Measurements from ENCODE around the gene HAS3. TPM values are rescaled to one million over a fixed set of nuclear protein-coding genes. Genes with fewer than 3 reads are reported as not detected.

Gene HAS3
- total and polyA plus RNA-seq, 2 donors (not counting 3 experiments of a cell fraction or from before 2014, with no cell fraction given): 1.5 to 1.8 TPM

DNA sequence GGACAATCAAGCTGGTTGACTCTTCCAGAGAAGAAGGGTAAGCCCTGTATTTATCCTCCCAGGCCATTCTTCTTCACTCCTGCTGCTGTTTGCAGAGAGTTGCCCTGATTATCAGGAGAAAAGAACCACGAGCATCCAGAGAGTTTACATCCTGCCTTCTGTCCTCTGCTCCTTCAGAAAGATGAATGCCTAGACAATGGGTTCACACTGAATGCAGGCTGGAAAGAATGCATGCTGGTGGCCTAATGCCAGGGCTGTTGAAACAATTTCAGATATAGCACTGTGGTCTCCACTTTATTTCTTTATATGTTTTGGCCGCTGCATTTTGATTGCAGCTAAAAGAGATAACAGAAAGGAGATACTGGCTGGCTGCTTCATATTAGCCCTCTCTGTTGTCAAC is 21.2 kb upstream of the HAS3 start:
- Histone ChIP-seq H3K4me2 (ENCODE audit: insufficient read depth, low read length) (no peak overlapping the region), H3K9ac (replicated peaks; ENCODE audit: extremely low read depth, insufficient read depth, low read length) (no peak overlapping the region), H3K4me3 (replicated peaks in 1 of 3; ENCODE audit: insufficient read depth in 1 of 3, low read depth in 1 of 3, low read length in 3 of 3) (no peak overlapping the region), H4K20me1 (replicated peaks; ENCODE audit: control insufficient read depth, extremely low read depth, insufficient read depth, low read length) (no peaks in the 10 kb centered on the region), H3K27me3 (ENCODE audit: control insufficient read depth in 2 of 2, insufficient read depth in 2 of 2, low read length in 2 of 2) (no peaks in the 10 kb centered on the region), H2AFZ (ENCODE audit: low read depth, low read length) (no peak overlapping the region), H3K27ac (ENCODE audit: insufficient read depth, low read depth, low read length) (no peak overlapping the region), H3K4me1 (ENCODE audit: control insufficient read depth, extremely low read depth, insufficient read depth, low read length) (peaks cover 5% of the 10 kb centered on the region), H3K36me3 (ENCODE audit: control insufficient read depth in 2 of 2, extremely low read depth in 1 of 2, insufficient read depth in 2 of 2, low read length in 2 of 2) (no peaks in the 10 kb centered on the region), H3K79me2 (ENCODE audit: control insufficient read depth, insufficient read depth, low read length) (no peaks in the 10 kb centered on the region), H3K9me3 (replicated peaks; ENCODE audit: control insufficient read depth, insufficient read depth, low read length) (no peaks in the 10 kb centered on the region), H3K9me1 (replicated peaks; ENCODE audit: control insufficient read depth, extremely low read depth, insufficient read depth, low read length) (no peaks in the 10 kb centered on the region)
- ChIA-PET CTCF (interaction anchor here (0.8 to 1.3 kb wide), 3 partner anchors 11 to 29 kb away, joined by 3 to 6 read pairs (median 4); partner anchors contain the start of gene HAS3), POLR2A (no interaction called here)
- intact Hi-C loops (cut with micrococcal nuclease): no loop called here
- dilution Hi-C loops (cut with MboI; ENCODE audit: extremely low pct_ligation_motif_present, low sequenced_read_pairs): no loop called here
- peak; percentile 66 for DNase-seq (ENCODE audit: low read depth, low spot score)
- peak; percentile 66 for FAIRE-seq
- TF ChIP-seq MAX (IDR thresholded peaks at IDR 0.05; ENCODE audit: insufficient read depth, insufficient read length) (no peak), GATA2 (IDR thresholded peaks at IDR 0.05; ENCODE audit: insufficient read depth, insufficient read length, low read depth, low read length) (no peak)
- BruUV-seq (replicated peaks): no TSS peak

- H3K4me2 ChIP-seq (ENCODE audit: insufficient read depth, low read length): no peak overlapping the region
- TF ChIP-seq POLR2A (IDR thresholded peaks at IDR 0.05; ENCODE audit: low read depth, low read length) (no peak), EZH2 (IDR thresholded peaks at IDR 0.05; ENCODE audit: borderline replicate concordance, low read depth, low read length, severe bottlenecking) (no peak), MAX (IDR thresholded peaks at IDR 0.05; ENCODE audit: insufficient read depth, insufficient read length) (no peak), MYC (IDR thresholded peaks at IDR 0.05; ENCODE audit: low read depth, low read length) (no peak), POLR2AphosphoS5 (IDR thresholded peaks at IDR 0.05; ENCODE audit: insufficient read depth, low read depth, low read length) (no peak), GATA2 (IDR thresholded peaks at IDR 0.05; ENCODE audit: insufficient read depth, insufficient read length, low read depth, low read length) (no peak), FOS (IDR thresholded peaks at IDR 0.05; ENCODE audit: borderline replicate concordance, insufficient read depth, low read length) (no peak), JUN (IDR thresholded peaks at IDR 0.05; ENCODE audit: borderline replicate concordance, insufficient read depth, insufficient read length, low read depth) (no peak)
- TF ChIP-seq, protein P1, sequence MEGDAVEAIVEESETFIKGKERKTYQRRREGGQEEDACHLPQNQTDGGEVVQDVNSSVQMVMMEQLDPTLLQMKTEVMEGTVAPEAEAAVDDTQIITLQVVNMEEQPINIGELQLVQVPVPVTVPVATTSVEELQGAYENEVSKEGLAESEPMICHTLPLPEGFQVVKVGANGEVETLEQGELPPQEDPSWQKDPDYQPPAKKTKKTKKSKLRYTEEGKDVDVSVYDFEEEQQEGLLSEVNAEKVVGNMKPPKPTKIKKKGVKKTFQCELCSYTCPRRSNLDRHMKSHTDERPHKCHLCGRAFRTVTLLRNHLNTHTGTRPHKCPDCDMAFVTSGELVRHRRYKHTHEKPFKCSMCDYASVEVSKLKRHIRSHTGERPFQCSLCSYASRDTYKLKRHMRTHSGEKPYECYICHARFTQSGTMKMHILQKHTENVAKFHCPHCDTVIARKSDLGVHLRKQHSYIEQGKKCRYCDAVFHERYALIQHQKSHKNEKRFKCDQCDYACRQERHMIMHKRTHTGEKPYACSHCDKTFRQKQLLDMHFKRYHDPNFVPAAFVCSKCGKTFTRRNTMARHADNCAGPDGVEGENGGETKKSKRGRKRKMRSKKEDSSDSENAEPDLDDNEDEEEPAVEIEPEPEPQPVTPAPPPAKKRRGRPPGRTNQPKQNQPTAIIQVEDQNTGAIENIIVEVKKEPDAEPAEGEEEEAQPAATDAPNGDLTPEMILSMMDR (IDR thresholded peaks at IDR 0.05; ENCODE audit: extremely low read depth in 1 of 2, insufficient read depth in 1 of 2, low read depth in 1 of 2, low read length in 2 of 2): no peak
- dilution Hi-C loops (cut with MboI; ENCODE audit: extremely low pct_ligation_motif_present, low sequenced_read_pairs) (no loop called here), intact Hi-C loops (cut with micrococcal nuclease) (no loop called here)
- H4K20me1 ChIP-seq (replicated peaks; ENCODE audit: control insufficient read depth, extremely low read depth, insufficient read depth, low read length): no peaks in the 10 kb centered on the region
- FAIRE-seq (no peak), DNase-seq (ENCODE audit: low read depth, low spot score) (no peak)
- H2AFZ ChIP-seq (ENCODE audit: low read depth, low read length): no peak overlapping the region
- no peaks in the 10 kb centered on the region for H3K79me2 ChIP-seq (ENCODE audit: control insufficient read depth, insufficient read depth, low read length)
- H3K27ac ChIP-seq (ENCODE audit: insufficient read depth, low read depth, low read length): no peak overlapping the region
- no TSS peak for BruUV-seq (replicated peaks)
- H3K36me3 ChIP-seq (ENCODE audit: control insufficient read depth in 2 of 2, extremely low read depth in 1 of 2, insufficient read depth in 2 of 2, low read length in 2 of 2): no peaks in the 10 kb centered on the region
- no peak overlapping the region for H3K9ac ChIP-seq (replicated peaks; ENCODE audit: extremely low read depth, insufficient read depth, low read length)
- peaks cover 5% of the 10 kb centered on the region for H3K4me1 ChIP-seq (ENCODE audit: control insufficient read depth, extremely low read depth, insufficient read depth, low read length)
- ChIA-PET POLR2A (no interaction called here), CTCF (interaction anchor here (0.8 to 1.2 kb wide), 2 partner anchors 12 to 20 kb away, joined by 3 to 6 read pairs; partner anchors contain the start of gene HAS3)
- no peaks in the 10 kb centered on the region for H3K27me3 ChIP-seq (ENCODE audit: control insufficient read depth in 2 of 2, insufficient read depth in 2 of 2, low read length in 2 of 2)
- no peaks in the 10 kb centered on the region for H3K9me1 ChIP-seq (replicated peaks; ENCODE audit: control insufficient read depth, extremely low read depth, insufficient read depth, low read length)
- H3K4me3 ChIP-seq (replicated peaks in 1 of 3; ENCODE audit: insufficient read depth in 1 of 3, low read depth in 1 of 3, low read length in 3 of 3): no peak overlapping the region
- H3K9me3 ChIP-seq (replicated peaks; ENCODE audit: control insufficient read depth, insufficient read depth, low read length): no peaks in the 10 kb centered on the region
These were observed 20.3 kb upstream of the HAS3 start for GRCh38 chr16:69085032-69085695.
